Cerebellar nuclear complex (tissue), 1 donor: ENCODE measurements around the gene MISP3.

Source experiments
- DNase-seq, 2 experiments: peaks; one replicate each; lab custom pipeline; 2025; lab: John Stamatoyannopoulos, UW

Gene MISP3

GRCh38 chr19:14080887-14081796 lies 8.6 kb downstream of the MISP3 start:
- DNase-seq, result peak; percentile 95 to 97

GRCh38 chr19:14081797-14082674 lies 9.4 kb downstream of the MISP3 start:
- DNase-seq, result no peak

- DNase-seq, result no peak
Measured at GRCh38 chr19:14082675-14082960, 10.0 kb downstream of the MISP3 start.

- no peak for DNase-seq
Measured at GRCh38 chr19:14085309-14085995, 12.9 kb downstream of the MISP3 start, which contains the start of gene C19orf67. TSS of gene C19orf67 (minus strand) at chr19:14085783. CDS start at chr19:14085627, 156 bp downstream.

- DNase-seq, result no peak
Measured at GRCh38 chr19:14086098-14086497, 13.5 kb downstream of the MISP3 start.

GRCh38 chr19:14088634-14089411 lies 16.2 kb downstream of the MISP3 start:
- no peak for DNase-seq

- no peak for DNase-seq
Measured at GRCh38 chr19:14089412-14089661, 16.8 kb downstream of the MISP3 start.

GRCh38 chr19:14089662-14090508 lies 17.3 kb downstream of the MISP3 start:
- no peak for DNase-seq

- DNase-seq, result no peak
Measured at GRCh38 chr19:14090509-14091080, 18.0 kb downstream of the MISP3 start, which contains the start of gene SAMD1. TSS of gene SAMD1 (minus strand) at chr19:14090751.

GRCh38 chr19:14091081-14091812 lies 18.7 kb downstream of the MISP3 start:
- DNase-seq, result no peak

- no peak for DNase-seq
Measured at GRCh38 chr19:14091813-14092462, 19.4 kb downstream of the MISP3 start.

GRCh38 chr19:14093117-14093823 lies 20.7 kb downstream of the MISP3 start:
- DNase-seq, result no peak

GRCh38 chr19:14094854-14095253 lies 22.3 kb downstream of the MISP3 start:
- no peak for DNase-seq

GRCh38 chr19:14096272-14096992 lies 23.8 kb downstream of the MISP3 start:
- no peak for DNase-seq

GRCh38 chr19:14097532-14098151 lies 25.1 kb downstream of the MISP3 start:
- DNase-seq, result no peak

GRCh38 chr19:14101003-14101545 lies 28.5 kb downstream of the MISP3 start:
- DNase-seq, result no peak

GRCh38 chr19:14102102-14102696 lies 29.6 kb downstream of the MISP3 start:
- no peak for DNase-seq
